Suppressor macrophage treated with lipopolysaccharide for 4 hours (primary cell): ENCODE data around the gene STAT2.
"Not testable (repeated sequence)": the region's sequence is repeated elsewhere in the genome, so short reads cannot be mapped to it uniquely, and the experiment has no call there.

Source experiments
- DNase-seq: peaks from one replicate; pipeline ENCODE4 v3.0.0-alpha.2; 2020

STAT2 gene

DNA sequence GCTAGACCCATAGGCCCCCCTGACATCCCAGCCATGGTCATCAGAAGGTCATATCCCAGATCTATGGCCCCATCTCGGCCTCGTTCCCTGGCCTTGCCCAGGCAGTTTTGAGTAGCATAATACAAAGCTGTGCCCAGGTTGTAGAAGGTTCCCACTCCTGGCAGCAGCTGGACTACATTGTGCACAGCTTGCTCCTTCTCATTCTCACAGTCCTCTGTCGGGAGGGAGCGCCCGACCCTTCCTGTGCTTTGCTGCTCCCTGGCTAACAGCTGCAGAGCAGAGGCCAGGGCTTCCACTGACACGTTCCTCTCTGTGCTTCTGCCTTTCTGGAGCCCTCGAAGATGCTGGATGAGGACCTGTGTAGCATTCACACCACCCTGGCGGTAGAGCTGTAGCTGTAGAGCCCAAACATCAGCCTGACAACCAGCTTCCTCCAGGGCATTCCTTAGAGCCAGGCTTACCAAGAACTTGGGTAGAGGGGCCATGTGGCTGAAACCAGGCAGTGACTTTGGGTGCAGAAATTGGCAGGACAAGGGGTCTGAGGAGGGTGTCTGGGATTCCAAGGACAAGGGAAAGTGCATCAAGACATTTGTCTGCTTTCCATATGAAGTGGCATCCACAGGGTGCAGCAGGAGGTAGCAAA, 1.7 kb upstream of the STAT2 start:
- DNase-seq: no peak

DNA sequence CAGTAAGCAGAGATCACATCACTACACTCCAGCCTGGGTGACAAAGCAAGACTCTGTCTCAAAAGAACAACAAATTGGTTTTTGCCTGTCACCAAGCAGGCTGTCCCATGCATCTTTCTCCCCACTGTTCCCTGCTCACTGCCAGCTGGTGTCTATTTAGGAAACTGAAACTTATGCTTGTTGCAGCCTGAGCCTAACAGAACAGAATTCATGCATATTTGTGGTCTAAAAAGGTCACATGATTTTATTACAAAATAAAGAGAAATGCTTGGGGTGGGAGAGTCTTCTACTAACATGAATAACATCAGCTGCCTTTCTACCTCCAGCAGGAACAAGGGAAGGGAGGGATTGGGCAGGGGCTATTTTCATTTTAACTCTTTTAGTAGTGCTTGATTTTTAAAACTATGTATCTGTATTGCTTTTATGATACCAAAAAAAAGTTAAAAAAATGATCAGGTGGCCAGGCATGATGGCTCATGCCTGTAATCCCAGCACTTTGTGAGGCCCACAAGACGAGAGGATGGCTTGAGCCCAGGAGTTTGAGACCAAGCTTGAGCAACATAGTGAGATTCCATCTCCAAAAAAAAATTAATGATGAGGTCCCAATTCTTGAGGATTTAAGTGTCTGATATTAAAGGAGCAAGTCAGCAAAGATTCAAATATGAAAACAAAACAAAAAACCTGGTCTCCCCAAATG, 923 bp downstream of the STAT2 start:
- peak; percentile 84 for DNase-seq

DNA sequence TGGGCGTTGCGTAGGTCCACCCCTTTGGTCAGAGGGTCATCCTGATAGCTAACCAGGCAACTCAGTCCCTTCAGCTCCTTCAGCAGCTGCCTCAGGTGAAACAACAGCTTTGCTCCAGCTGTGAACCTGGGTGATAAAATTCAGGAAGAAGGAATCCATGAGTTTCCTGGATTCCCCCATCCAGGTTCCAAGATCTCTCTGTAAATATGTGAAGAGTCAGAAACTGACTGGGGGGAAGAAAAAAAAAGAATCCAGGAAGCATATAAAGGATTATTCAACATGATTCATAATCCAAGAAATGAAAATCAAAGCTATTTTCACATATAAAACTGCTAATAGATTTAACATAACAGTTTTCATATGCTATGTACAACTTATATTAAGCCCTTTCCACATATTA, 8.6 kb downstream of the STAT2 start:
- no peak for DNase-seq

DNA sequence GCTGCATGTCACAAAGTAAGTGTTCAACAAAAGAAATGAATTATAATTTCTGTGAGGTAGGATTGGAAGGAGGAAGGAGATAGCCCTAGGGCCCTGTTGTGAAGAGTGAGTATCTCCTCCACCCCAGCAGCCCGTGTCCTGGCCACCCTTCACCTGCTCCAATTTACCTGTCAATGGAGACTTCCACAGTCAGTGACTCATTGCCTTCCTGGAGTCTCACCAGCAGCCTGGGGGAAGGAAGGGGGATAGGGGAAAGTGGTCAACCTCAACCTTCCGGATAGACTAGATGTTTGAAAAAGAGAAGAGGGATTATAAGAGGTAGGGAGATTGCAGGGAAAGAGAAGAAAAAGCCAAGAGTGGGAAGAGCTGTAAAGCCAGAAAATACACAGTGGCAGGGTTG, 9.2 kb downstream of the STAT2 start:
- DNase-seq: no peak

- DNase-seq: no peak
Measured at GRCh38 chr12:56348776-56349175, 11.1 kb downstream of the STAT2 start.

DNA sequence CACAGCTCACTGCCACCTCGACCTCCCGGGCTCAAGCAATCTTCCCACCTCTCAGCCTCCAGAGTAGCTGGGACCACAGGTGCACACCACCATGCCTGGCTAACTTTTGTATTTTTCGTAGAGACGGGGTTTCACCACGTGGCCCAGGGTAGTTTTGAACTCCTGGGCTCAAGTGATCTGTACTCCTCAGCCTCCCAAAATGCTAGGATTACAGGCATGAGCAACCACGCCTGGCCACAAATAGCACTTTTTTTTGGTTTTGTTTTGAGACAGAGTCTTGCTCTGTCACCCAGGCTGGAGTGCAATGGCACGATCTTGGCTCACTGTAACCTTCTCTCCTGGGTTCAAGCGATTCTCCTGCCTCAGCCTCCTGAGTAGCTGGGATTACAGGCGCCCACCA, 12.7 kb downstream of the STAT2 start:
- DNase-seq: not testable (repeated sequence)

DNA sequence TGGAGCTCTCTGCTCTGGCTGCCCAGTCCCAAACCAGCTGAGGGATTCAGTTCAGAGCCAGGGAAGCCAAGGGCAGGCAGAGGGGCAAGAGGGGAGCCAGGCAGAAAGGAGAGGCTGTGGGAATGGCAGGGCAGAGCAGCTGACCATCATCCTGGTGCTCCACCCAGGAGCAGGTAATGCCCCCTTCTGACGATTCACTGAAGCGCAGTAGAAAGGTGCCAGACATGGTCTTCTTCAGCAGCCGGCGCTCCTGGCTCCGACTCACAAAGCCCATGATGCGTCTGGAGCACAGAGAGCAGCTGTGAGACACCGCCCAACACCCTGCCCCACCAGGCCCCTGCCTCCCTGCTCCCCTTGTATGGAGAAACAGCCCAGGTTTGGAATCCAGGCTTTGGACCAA, 13.2 kb downstream of the STAT2 start:
- no peak for DNase-seq

GRCh38 chr12:56342290-56342689, 17.6 kb downstream of the STAT2 start:
- not testable (repeated sequence) for DNase-seq

- DNase-seq: no peak
Measured at GRCh38 chr12:56341616-56342015, 18.3 kb downstream of the STAT2 start.

DNA sequence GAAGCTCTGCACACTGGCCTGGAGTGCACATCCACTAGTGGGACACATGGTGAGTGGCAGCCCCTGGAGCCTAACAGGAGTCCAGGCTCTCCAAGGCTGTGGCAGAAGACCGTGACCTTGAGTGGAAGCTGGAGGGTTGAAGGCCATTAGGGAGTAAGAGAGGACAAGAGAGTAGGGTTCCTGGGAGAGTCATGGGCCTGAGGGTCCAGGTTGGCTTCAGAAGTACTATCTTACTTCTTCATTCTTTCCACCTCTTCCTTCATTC, 20.8 kb downstream of the STAT2 start:
- DNase-seq: no peak

DNA sequence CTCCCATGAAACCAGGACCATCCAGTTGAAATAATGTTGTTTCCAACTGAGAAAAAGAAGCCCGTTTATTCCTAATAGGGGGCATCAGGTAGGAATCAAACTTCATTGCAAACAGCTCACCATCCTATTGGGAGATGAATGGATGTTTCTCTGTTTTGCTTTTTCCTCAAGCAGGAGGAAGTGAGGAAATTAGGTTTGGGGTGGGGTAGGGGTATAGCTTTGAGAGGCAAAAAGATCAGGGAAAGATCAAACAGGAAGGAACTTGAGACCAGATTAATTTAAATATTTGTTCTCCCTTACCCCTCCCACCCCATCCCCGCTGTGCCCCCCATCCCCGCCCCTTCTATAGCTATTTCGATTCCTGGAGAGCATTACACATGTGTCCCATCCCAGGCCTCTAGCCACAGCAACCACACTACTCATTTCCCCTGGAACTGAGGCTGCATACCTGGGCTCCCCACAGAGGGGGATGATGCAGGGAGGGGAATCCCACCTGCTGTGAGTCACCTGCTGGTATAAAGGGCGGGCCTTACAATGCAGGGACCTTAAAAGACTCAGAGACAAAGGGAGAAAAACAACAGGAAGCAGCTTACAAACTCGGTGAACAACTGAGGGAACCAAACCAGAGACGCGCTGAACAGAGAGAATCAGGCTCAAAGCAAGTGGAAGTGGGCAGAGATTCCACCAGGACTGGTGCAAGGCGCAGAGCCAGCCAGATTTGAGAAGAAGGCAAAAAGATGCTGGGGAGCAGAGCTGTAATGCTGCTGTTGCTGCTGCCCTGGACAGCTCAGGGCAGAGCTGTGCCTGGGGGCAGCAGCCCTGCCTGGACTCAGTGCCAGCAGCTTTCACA, 21.4 kb downstream of the STAT2 start, which contains the start of gene IL23A:
Gene IL23A, plus strand, starts transcription at position 577 of the 850 bp plus-strand sequence. Its CDS starts 161 bp downstream, at position 738.
- peak; percentile 50 for DNase-seq

- peak; percentile 83 for DNase-seq
Measured at GRCh38 chr12:56337753-56338251, 22.1 kb downstream of the STAT2 start.

GRCh38 chr12:56336361-56337167, 23.3 kb downstream of the STAT2 start:
- peak; percentile 94 for DNase-seq

- not testable (repeated sequence) for DNase-seq
Measured at GRCh38 chr12:56335527-56335926, 24.4 kb downstream of the STAT2 start.

- no peak for DNase-seq
Measured at GRCh38 chr12:56334490-56334793, 25.5 kb downstream of the STAT2 start.

DNA sequence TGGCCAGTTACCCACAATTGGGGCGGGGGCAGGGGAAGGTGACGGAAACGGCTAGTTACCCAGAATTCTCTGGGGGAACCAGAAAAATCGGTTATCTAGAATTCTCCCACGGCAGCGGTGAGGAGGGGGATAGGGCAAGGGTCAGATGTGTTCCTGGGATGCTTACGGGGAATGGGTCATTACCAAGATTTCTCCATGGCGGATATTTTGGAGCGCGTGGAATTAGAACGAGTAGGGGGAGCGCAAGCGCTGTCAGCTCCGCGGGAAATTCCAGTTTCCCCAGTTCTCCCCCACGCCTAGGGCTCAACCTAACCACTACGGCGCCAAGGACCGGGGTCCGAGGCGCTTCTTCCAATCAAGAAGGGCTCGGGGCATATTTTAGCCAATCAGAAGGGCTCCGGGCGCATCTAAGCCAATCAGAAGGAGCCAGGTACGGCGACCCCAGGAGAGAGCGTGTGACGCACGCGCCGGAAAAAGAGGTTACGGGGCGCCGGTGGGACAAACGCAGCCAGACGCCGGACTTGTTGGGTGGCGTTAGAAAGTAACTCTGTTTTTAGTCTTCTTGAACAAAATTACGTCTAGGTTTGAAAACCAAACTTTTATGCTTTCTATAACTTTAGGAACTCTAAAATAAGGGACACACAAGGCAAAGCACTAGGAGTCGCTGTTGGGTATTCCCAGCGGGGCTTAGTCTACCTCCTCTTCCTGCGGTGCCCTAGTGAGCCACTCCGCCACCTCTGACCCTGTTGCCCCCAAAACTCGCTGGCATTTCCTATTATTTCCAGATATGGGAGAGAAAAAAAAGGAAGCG, 26.0 kb downstream of the STAT2 start, which contains the start of gene PAN2:
Gene PAN2, minus strand, starts transcription at position 322 of the 811 bp plus-strand sequence. CDS start 906 bp downstream, outside the sequence.
- peak; percentile 98 for DNase-seq

DNA sequence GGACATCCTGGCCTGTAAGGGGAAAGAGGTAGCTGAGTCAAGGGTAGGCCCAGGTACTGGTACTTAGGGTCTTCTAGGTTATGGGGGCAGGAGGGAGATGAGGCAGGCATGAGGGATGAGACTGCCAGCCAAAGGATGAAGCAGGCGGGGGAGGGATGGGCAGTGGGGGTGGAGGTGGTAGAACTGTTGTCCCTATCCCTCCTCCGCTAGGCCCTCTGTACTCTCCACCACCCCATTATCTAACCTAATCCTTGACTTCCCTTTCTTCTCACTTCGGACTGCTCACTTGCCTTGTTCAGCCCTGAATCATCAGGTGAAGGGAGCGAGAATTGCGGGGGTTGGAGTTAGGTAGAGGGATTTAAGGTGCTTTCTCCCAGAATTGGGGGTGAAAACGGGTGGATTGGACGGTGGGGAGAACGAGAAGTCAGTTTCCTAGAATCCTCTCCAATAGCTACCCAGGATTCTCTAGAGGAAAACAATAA, 26.7 kb downstream of the STAT2 start:
- DNase-seq: no peak

DNA sequence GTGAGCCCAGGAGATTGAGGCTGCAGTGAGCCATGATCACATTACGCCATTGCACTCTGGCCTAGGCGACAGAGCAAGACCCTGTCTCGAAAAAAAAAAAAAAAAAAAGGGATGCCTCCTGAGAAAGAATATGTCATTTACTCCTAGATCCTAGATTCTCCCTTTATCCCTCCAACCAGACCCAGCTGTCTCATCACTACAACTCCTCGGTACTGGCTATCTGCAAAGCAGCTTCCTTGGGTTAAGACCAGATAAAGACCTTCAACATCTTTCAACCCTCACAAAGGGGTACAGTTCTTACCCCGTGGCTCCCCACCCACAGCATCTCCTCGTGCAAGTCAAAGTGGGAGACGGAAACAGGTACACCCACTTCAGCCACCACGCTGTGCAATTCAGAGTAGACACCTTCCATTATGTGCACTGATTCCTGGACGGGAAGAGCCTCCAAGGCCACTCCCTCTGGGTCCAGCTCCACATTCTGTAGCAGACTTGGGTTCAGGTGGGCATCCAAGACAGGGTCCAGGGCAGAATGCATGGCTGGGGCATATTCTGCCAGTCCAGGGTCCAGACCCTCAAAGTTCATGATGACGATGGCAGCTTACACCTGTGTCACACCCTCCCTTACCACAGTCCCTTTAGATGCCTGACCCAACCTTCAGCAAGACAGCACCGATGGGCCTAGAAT, 27.3 kb downstream of the STAT2 start:
- no peak for DNase-seq

- DNase-seq: no peak
Measured at GRCh38 chr12:56330936-56331490, 28.9 kb downstream of the STAT2 start.

GRCh38 chr12:56326533-56326932, 33.4 kb downstream of the STAT2 start:
- no peak for DNase-seq

- DNase-seq: no peak
Measured at GRCh38 chr12:56326126-56326525, 33.8 kb downstream of the STAT2 start.
